ENCODE measurements around the gene UGT8. TPM values are rescaled to one million over a fixed set of nuclear protein-coding genes. Genes with fewer than 3 reads are reported as not detected.

The UGT8 gene
- total RNA-seq, 1 experiment from 2014 or later: 15.7 TPM

DNA sequence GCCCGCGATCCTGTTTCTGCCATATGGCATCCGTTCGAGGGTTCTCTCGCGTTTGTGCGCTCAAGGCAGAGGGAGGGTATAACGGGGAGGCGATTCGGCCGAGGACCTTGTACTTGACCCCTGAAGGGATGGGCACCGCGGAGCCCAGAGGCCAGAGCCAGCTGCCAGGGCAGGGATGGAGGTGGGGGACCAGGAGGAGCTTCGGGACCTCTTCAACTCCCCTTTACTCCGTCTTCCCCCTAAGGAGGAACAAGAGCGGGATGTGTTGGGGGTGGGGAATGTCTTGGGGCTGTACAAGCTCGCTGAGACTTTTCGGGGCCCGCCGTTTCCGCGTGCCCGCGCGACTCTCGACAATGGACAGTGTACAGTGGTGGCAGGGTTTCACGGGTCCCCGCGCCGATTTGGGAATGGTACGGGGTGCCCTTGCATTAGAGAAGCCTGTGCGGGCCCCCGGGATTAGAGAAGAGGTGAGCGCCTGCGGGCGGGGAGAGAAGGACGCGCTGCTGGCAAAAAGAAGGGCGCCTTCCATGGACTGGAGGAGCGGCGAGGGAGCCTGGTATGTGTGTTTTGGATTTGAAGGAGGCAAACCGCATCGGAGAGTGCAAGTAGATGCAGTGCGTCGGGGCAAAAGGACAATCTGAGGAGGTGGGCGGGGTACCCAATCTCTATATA is 760 bp downstream of the UGT8 start:
- Mint-ChIP-seq H3K9me3 (peaks cover 17 to 19% of the 10 kb centered on the region in 2 experiments), H3K27ac (peak overlapping the region; percentile 37 to 95 (median 47); a peak in 6 of 7 replicates), H3K4me3 (peak overlapping the region; percentile 86 to 96), H3K36me3 (ENCODE audit: insufficient read depth in 1 of 3, low read depth in 3 of 3) (peaks cover 16 to 18% (median 18%) of the 10 kb centered on the region in 3 experiments), H3K4me1 (peaks cover 19 to 20% of the 10 kb centered on the region in 2 experiments), H3K27me3 (ENCODE audit: low read depth) (peaks cover 24% of the 10 kb centered on the region)
- Histone ChIP-seq H3K9me3 (ENCODE audit: control insufficient read depth, low read depth, low read length) (peaks cover 17% of the 10 kb centered on the region), H3K4ac (ENCODE audit: low read depth, low read length) (no peak overlapping the region), H3K14ac (ENCODE audit: insufficient read depth, low read length) (no peak overlapping the region; the same call in 1 of the 2 replicates), H3K27ac (ENCODE audit: insufficient read length, low read depth, low read length) (no peak overlapping the region), H3K23ac (ENCODE audit: insufficient read length, low read depth, low read length) (no peak overlapping the region), H2AK5ac (ENCODE audit: insufficient read length, low read length) (no peak overlapping the region), H3K4me2 (ENCODE audit: insufficient read depth, insufficient read length, low read length) (peak overlapping the region; percentile 98), H3T11ph (ENCODE audit: low read length) (no peak overlapping the region), H3K18ac (ENCODE audit: insufficient read length, low read depth, low read length) (no peak overlapping the region), H3K23me2 (ENCODE audit: insufficient read length, low read depth, low read length, poor library complexity, severe bottlenecking) (peaks cover 20% of the 10 kb centered on the region), H2BK5ac (ENCODE audit: insufficient read length, low read length) (no peak overlapping the region), H2BK12ac (ENCODE audit: insufficient read length, low read depth, low read length) (no peak overlapping the region), H3K56ac (ENCODE audit: insufficient read length, low read depth, low read length) (no peak overlapping the region), H2BK120ac (ENCODE audit: low read depth, low read length, poor library complexity, severe bottlenecking) (no peak overlapping the region), H3K79me2 (ENCODE audit: insufficient read depth, low read length) (peaks cover 6% of the 10 kb centered on the region; the same call in 1 of the 2 replicates), H4K20me1 (ENCODE audit: control insufficient read depth, insufficient read depth, insufficient read length) (no peaks in the 10 kb centered on the region), H3K4me1 (ENCODE audit: insufficient read depth, low read length) (peaks cover 3% of the 10 kb centered on the region; the same call in 1 of the 2 replicates), H2BK20ac (ENCODE audit: low read depth, low read length, poor library complexity, severe bottlenecking) (no peak overlapping the region), H3K27me3 (ENCODE audit: insufficient read depth, low read length) (no peaks in the 10 kb centered on the region), H2BK15ac (ENCODE audit: low read depth, low read length) (no peak overlapping the region), H3K9ac (ENCODE audit: extremely low read depth, insufficient read length, low read length) (peak overlapping the region; percentile 65), H2AFZ (ENCODE audit: low read length) (no peak overlapping the region), H4K91ac (ENCODE audit: insufficient read length, low read depth, low read length) (no peak overlapping the region), H4K8ac (replicated peaks; ENCODE audit: insufficient read length, low read depth, low read length) (no peak overlapping the region), H3K79me1 (ENCODE audit: insufficient read depth, low read depth, low read length, poor library complexity, severe bottlenecking) (no peaks in the 10 kb centered on the region), H4K5ac (ENCODE audit: insufficient read length, low read depth, low read length) (no peak overlapping the region)
- no CpG with 5 or more reads among the region's 46 CpGs for WGBS (ENCODE audit: extremely low coverage, insufficient read length, low lambda C conversion rate)
- peak; percentile 60 for DNase-seq
- no peak for TF ChIP-seq CTCF (conservative IDR thresholded peaks at IDR 0.05)

All from H9 (cell line).